ENCODE data around the gene GRID1.

Gene GRID1

DNA sequence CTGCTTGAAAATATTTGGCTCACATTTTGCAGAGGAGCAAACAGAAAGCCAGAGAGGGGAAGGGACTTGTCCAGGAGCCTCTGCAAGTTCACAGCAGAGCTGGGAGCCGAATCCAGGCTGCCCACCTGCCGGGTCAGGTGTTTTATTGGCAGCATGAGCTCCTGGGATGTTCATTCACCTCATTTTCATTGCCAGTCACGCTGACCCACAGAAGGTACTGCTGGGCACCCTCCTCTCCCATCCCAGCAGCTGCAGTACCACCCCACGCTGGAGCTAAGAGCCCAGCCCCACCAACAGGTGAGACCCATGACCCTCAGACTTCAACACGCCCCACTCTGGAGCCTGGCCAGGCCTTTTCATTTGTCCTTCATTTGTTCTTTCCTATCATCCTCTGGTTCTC is 102.7 kb downstream of the GRID1 start:
- TF ChIP-seq, protein P1, sequence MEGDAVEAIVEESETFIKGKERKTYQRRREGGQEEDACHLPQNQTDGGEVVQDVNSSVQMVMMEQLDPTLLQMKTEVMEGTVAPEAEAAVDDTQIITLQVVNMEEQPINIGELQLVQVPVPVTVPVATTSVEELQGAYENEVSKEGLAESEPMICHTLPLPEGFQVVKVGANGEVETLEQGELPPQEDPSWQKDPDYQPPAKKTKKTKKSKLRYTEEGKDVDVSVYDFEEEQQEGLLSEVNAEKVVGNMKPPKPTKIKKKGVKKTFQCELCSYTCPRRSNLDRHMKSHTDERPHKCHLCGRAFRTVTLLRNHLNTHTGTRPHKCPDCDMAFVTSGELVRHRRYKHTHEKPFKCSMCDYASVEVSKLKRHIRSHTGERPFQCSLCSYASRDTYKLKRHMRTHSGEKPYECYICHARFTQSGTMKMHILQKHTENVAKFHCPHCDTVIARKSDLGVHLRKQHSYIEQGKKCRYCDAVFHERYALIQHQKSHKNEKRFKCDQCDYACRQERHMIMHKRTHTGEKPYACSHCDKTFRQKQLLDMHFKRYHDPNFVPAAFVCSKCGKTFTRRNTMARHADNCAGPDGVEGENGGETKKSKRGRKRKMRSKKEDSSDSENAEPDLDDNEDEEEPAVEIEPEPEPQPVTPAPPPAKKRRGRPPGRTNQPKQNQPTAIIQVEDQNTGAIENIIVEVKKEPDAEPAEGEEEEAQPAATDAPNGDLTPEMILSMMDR (IDR thresholded peaks at IDR 0.05; ENCODE audit: low read length): no peak
- no peak for TF ChIP-seq EZH2 (IDR thresholded peaks at IDR 0.05; ENCODE audit: borderline replicate concordance, low read length)
- Histone ChIP-seq H3K9me3 (ENCODE audit: low read length) (no peaks in the 10 kb centered on the region), H3K9me2 (ENCODE audit: low read depth, low read length) (no peaks in the 10 kb centered on the region), H3K4me1 (ENCODE audit: insufficient read depth, low read length, severe bottlenecking) (no peaks in the 10 kb centered on the region), H3K27ac (ENCODE audit: low read depth, low read length, poor library complexity, severe bottlenecking) (no peak overlapping the region), H3K36me3 (ENCODE audit: insufficient read depth, low read length) (no peaks in the 10 kb centered on the region), H3K79me2 (ENCODE audit: insufficient read depth, low read length) (no peaks in the 10 kb centered on the region), H3K9ac (ENCODE audit: low read length) (no peak overlapping the region), H4K20me1 (ENCODE audit: insufficient read depth, low read length) (no peaks in the 10 kb centered on the region), H2AFZ (ENCODE audit: low read length) (no peak overlapping the region), H3K4me3 (ENCODE audit: low read depth, low read length, poor library complexity, severe bottlenecking) (no peak overlapping the region), H3F3A (ENCODE audit: insufficient read depth, low read length) (no peaks in the 10 kb centered on the region), H3K27me3 (ENCODE audit: insufficient read depth, low read length) (peaks cover 4% of the 10 kb centered on the region; the same call in 1 of the 2 replicates), H3K4me2 (ENCODE audit: low read length) (no peak overlapping the region)

DNA sequence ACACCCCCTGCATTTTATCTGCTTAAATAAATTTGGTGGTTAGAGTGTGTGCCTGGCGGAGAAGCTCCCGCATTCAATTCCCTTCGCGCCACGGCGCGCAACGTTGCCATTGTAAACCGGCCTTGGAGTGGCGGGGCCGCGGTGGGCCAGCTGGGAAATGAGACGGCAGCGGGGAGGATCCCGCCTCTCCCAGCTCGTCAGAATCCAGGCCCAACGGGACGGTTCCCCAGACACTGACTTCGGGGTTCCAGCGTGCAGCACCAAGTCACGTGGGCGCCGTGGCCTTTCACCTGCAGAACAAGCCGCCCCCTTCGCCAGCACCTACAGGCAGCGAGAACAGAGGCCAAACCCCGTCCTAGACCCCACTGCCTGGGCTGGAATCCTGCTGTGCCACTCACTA is 103.4 kb downstream of the GRID1 start:
- Histone ChIP-seq H2AFZ (ENCODE audit: low read length) (no peak overlapping the region), H3F3A (ENCODE audit: insufficient read depth, low read length) (no peaks in the 10 kb centered on the region), H3K4me1 (ENCODE audit: insufficient read depth, low read length, severe bottlenecking) (no peaks in the 10 kb centered on the region), H3K79me2 (ENCODE audit: insufficient read depth, low read length) (no peaks in the 10 kb centered on the region), H3K36me3 (ENCODE audit: insufficient read depth, low read length) (no peaks in the 10 kb centered on the region), H3K9me3 (ENCODE audit: low read length) (no peaks in the 10 kb centered on the region), H3K9me2 (ENCODE audit: low read depth, low read length) (no peaks in the 10 kb centered on the region), H3K4me3 (ENCODE audit: low read depth, low read length, poor library complexity, severe bottlenecking) (no peak overlapping the region), H3K27me3 (ENCODE audit: insufficient read depth, low read length) (peaks cover 4% of the 10 kb centered on the region; the same call in 1 of the 2 replicates), H3K27ac (ENCODE audit: low read depth, low read length, poor library complexity, severe bottlenecking) (no peak overlapping the region), H4K20me1 (ENCODE audit: insufficient read depth, low read length) (no peaks in the 10 kb centered on the region), H3K9ac (ENCODE audit: low read length) (no peak overlapping the region), H3K4me2 (ENCODE audit: low read length) (no peak overlapping the region)
- TF ChIP-seq, protein P1 (IDR thresholded peaks at IDR 0.05; ENCODE audit: low read length): no peak

DNA sequence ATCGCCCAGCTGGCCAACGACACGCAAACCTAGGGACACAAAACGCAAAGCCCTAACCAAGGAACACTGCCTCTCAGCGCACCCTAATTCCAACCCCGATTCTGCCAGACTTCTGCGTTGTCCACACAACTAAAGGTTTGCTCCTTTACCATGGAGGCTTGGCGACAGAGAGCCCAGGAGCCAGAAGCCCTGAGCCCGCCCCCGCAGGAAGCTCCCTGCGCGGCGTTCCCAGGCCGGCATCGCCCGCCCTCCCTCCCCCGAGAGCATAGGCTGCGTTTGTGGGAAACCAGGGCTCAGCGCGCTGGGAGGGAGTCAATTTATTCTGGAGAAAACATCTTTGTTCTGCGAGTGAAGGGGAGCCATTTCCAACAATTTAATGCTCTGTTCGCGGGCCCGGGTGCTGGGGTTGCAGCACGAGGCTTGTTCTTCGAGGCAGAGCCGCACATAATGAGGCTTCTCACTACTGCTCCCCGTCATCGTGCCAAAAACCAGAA is 103.9 kb downstream of the GRID1 start:
- Histone ChIP-seq H3F3A (ENCODE audit: insufficient read depth, low read length) (no peaks in the 10 kb centered on the region), H3K79me2 (ENCODE audit: insufficient read depth, low read length) (no peaks in the 10 kb centered on the region), H3K27ac (ENCODE audit: low read depth, low read length, poor library complexity, severe bottlenecking) (no peak overlapping the region), H3K27me3 (ENCODE audit: insufficient read depth, low read length) (peaks cover 4% of the 10 kb centered on the region; the same call in 1 of the 2 replicates), H2AFZ (ENCODE audit: low read length) (no peak overlapping the region), H3K9me3 (ENCODE audit: low read length) (no peaks in the 10 kb centered on the region), H3K9me2 (ENCODE audit: low read depth, low read length) (no peaks in the 10 kb centered on the region), H3K9ac (ENCODE audit: low read length) (no peak overlapping the region), H3K4me2 (ENCODE audit: low read length) (no peak overlapping the region), H3K36me3 (ENCODE audit: insufficient read depth, low read length) (no peaks in the 10 kb centered on the region), H4K20me1 (ENCODE audit: insufficient read depth, low read length) (no peaks in the 10 kb centered on the region), H3K4me1 (ENCODE audit: insufficient read depth, low read length, severe bottlenecking) (no peaks in the 10 kb centered on the region), H3K4me3 (ENCODE audit: low read depth, low read length, poor library complexity, severe bottlenecking) (no peak overlapping the region)
- no peak for TF ChIP-seq EZH2 (IDR thresholded peaks at IDR 0.05; ENCODE audit: borderline replicate concordance, low read length)
- TF ChIP-seq, protein P1 (IDR thresholded peaks at IDR 0.05; ENCODE audit: low read length): no peak
